ENCODE data around the gene USP13.
"Not testable (repeated sequence)": the region's sequence is repeated elsewhere in the genome, so short reads cannot be mapped to it uniquely, and the experiment has no call there.

USP13 gene

GRCh38 chr3:179745716-179746115 is 92.9 kb downstream of the USP13 start:
- FAIRE-seq (no peak), DNase-seq (ENCODE audit: insufficient read length, low spot score) (no peak)
- no peak for TF ChIP-seq POLR2A (IDR thresholded peaks at IDR 0.05; ENCODE audit: low read depth, low read length)

GRCh38 chr3:179750720-179751328 is 98.0 kb downstream of the USP13 start:
- TF ChIP-seq POLR2A (IDR thresholded peaks at IDR 0.05; ENCODE audit: low read depth, low read length) = no peak
- FAIRE-seq (peak; percentile 79), DNase-seq (ENCODE audit: insufficient read length, low spot score) (no peak)

- DNase-seq (ENCODE audit: insufficient read length, low spot score) (peak; percentile 80), FAIRE-seq (peak; percentile 97)
- no peak for TF ChIP-seq POLR2A (IDR thresholded peaks at IDR 0.05; ENCODE audit: low read depth, low read length)
Observed at GRCh38 chr3:179760944-179761343, 108.1 kb downstream of the USP13 start.

GRCh38 chr3:179765396-179765795 is 112.6 kb downstream of the USP13 start:
- no peak for FAIRE-seq
- DNase-seq (ENCODE audit: insufficient read length, low spot score) = no peak
- no peak for TF ChIP-seq POLR2A (IDR thresholded peaks at IDR 0.05; ENCODE audit: low read depth, low read length)

- DNase-seq (ENCODE audit: insufficient read length, low spot score) = no peak
- no peak for TF ChIP-seq POLR2A (IDR thresholded peaks at IDR 0.05; ENCODE audit: low read depth, low read length)
- peak; percentile 30 for FAIRE-seq
Observed at GRCh38 chr3:179766416-179767133, 113.7 kb downstream of the USP13 start.

- no peak for TF ChIP-seq POLR2A (IDR thresholded peaks at IDR 0.05; ENCODE audit: low read depth, low read length)
- FAIRE-seq (peak; percentile 87), DNase-seq (ENCODE audit: insufficient read length, low spot score) (peak; percentile 64)
Observed at GRCh38 chr3:179768080-179768479, 115.2 kb downstream of the USP13 start.

GRCh38 chr3:179769411-179770247 is 116.8 kb downstream of the USP13 start:
- DNase-seq (ENCODE audit: insufficient read length, low spot score) = no peak
- FAIRE-seq = no peak
- TF ChIP-seq POLR2A (IDR thresholded peaks at IDR 0.05; ENCODE audit: low read depth, low read length) = no peak

- FAIRE-seq (no peak), DNase-seq (ENCODE audit: insufficient read length, low spot score) (no peak)
- no peak for TF ChIP-seq POLR2A (IDR thresholded peaks at IDR 0.05; ENCODE audit: low read depth, low read length)
Observed at GRCh38 chr3:179771797-179772196, 119.0 kb downstream of the USP13 start.

- TF ChIP-seq POLR2A (IDR thresholded peaks at IDR 0.05; ENCODE audit: low read depth, low read length) = no peak
- FAIRE-seq = no peak
Observed at GRCh38 chr3:179772297-179772696, 119.5 kb downstream of the USP13 start.

GRCh38 chr3:179775416-179776122 is 122.7 kb downstream of the USP13 start:
- DNase-seq (ENCODE audit: insufficient read length, low spot score) (no peak), FAIRE-seq (no peak)
- no peak for TF ChIP-seq POLR2A (IDR thresholded peaks at IDR 0.05; ENCODE audit: low read depth, low read length)

More at GRCh38 chr3:179772297-179772696, 119.5 kb downstream of the USP13 start:
- DNase-seq (ENCODE audit: insufficient read length, low spot score) = no peak

- DNase-seq (ENCODE audit: insufficient read length, low spot score); FAIRE-seq: not testable (repeated sequence)
Observed at GRCh38 chr3:179782841-179783240, 130.0 kb downstream of the USP13 start.

- TF ChIP-seq POLR2A (IDR thresholded peaks at IDR 0.05; ENCODE audit: low read depth, low read length) = no peak
- FAIRE-seq (no peak), DNase-seq (ENCODE audit: insufficient read length, low spot score) (no peak)
Observed at GRCh38 chr3:179788996-179789395, 136.2 kb downstream of the USP13 start.

GRCh38 chr3:179791793-179792192 is 139.0 kb downstream of the USP13 start:
- FAIRE-seq (no peak), DNase-seq (ENCODE audit: insufficient read length, low spot score) (no peak)
- TF ChIP-seq POLR2A (IDR thresholded peaks at IDR 0.05; ENCODE audit: low read depth, low read length) = no peak

- no peak for DNase-seq (ENCODE audit: insufficient read length, low spot score)
- no peak for TF ChIP-seq POLR2A (IDR thresholded peaks at IDR 0.05; ENCODE audit: low read depth, low read length)
- peak; percentile 27 for FAIRE-seq
Observed at GRCh38 chr3:179794355-179794754, 141.5 kb downstream of the USP13 start.
